AG04449 (cell line): ENCODE results near the gene ACVRL1.

Source experiments
- CTCF ChIA-PET: fragments of 350-600 bp; formaldehyde crosslinking; extraction: SDS; loops from one replicate; lab custom pipeline; 2021; ENCODE audit warnings: antibody characterized with exemption; lab: Yijun Ruan, JAX
- POLR2A ChIA-PET: fragments of 400-600, 350-600 bp; formaldehyde crosslinking; extraction: SDS; loops from one replicate; lab custom pipeline; 2020; ENCODE audit warnings: antibody characterized with exemption, inconsistent platforms; lab: Yijun Ruan, JAX
- DNase-seq: peaks from one replicate; pipeline ENCODE4 v3.0.0-alpha.2; 2010; ENCODE audit warnings: low read depth, low spot score
- H3K4me3 ChIP-seq: 2 replicates; pipeline ENCODE4 v1.5.1; 2011; ENCODE audit warnings: low read depth, mild to moderate bottlenecking, control low read depth, low read length
- CTCF ChIP-seq: IDR thresholded peaks from one replicate; pipeline ENCODE4 v1.5.1; 2011; ENCODE audit warnings: mild to moderate bottlenecking, moderate library complexity, low read length, control low read depth, inconsistent platforms; ENCODE audit not compliant: insufficient read depth; ENCODE audit errors: missing control alignments

The ACVRL1 gene

GRCh38 chr12:51941604-51942003, 34.3 kb downstream of the ACVRL1 start:
- DNase-seq, result no peak
- POLR2A ChIA-PET, result no interaction called here
- CTCF ChIA-PET, result interaction anchor here (0.7 to 1.4 kb wide), 6 partner anchors 14 to 84 kb away, joined by 3 to 5 read pairs (median 4); no protein-coding TSS in a partner anchor
- H3K4me3 ChIP-seq, result no peak overlapping the region
- no peak for TF ChIP-seq CTCF

GRCh38 chr12:51942056-51942455, 34.8 kb downstream of the ACVRL1 start:
- no peak for TF ChIP-seq CTCF
- H3K4me3 ChIP-seq, result no peak overlapping the region
- DNase-seq, result no peak
- ChIA-PET CTCF (interaction anchor here (0.7 to 1.4 kb wide), 5 partner anchors 15 to 83 kb away, joined by 3 to 5 read pairs (median 3); no protein-coding TSS in a partner anchor), POLR2A (no interaction called here)

- no peak for TF ChIP-seq CTCF
- no peak for DNase-seq
- POLR2A ChIA-PET, result no interaction called here
- CTCF ChIA-PET, result interaction anchor here (1.4 to 1.5 kb wide), 2 partner anchors 19 to 20 kb away, joined by 5 to 6 read pairs; no protein-coding TSS in a partner anchor
- no peak overlapping the region for H3K4me3 ChIP-seq
Measured at GRCh38 chr12:51942501-51943000, 35.2 kb downstream of the ACVRL1 start.

GRCh38 chr12:51943346-51943745, 36.0 kb downstream of the ACVRL1 start:
- no peak for TF ChIP-seq CTCF
- no peak overlapping the region for H3K4me3 ChIP-seq
- ChIA-PET CTCF (interaction anchor here (1.5 kb wide), 1 partner anchor 20 kb away, joined by 6 read pairs; no protein-coding TSS in a partner anchor), POLR2A (no interaction called here)
- DNase-seq, result no peak

GRCh38 chr12:51944608-51945233, 37.4 kb downstream of the ACVRL1 start:
- H3K4me3 ChIP-seq, result no peak overlapping the region
- CTCF ChIA-PET, result no interaction called here
- POLR2A ChIA-PET, result no interaction called here
- no peak for TF ChIP-seq CTCF
- DNase-seq, result no peak

GRCh38 chr12:51947246-51947996, 40.1 kb downstream of the ACVRL1 start:
- no peak for DNase-seq
- TF ChIP-seq CTCF, result no peak
- ChIA-PET CTCF (interaction anchor here (0.6 to 1.4 kb wide), 2 partner anchors 24 to 76 kb away, joined by 3 to 4 read pairs; no protein-coding TSS in a partner anchor), POLR2A (no interaction called here)
- H3K4me3 ChIP-seq, result no peak overlapping the region
